ENCODE data around the gene SPINT3. TPM values are rescaled to one million over a fixed set of nuclear protein-coding genes. Genes with fewer than 3 reads are reported as not detected.
A peak's percentile ranks its signal among the peaks of the same experiment; 100 is the strongest.
"Not testable (repeated sequence)": the region's sequence is repeated elsewhere in the genome, so short reads cannot be mapped to it uniquely, and the experiment has no call there.

The SPINT3 gene
- polyA plus RNA-seq, 4 donors: not detected

DNA sequence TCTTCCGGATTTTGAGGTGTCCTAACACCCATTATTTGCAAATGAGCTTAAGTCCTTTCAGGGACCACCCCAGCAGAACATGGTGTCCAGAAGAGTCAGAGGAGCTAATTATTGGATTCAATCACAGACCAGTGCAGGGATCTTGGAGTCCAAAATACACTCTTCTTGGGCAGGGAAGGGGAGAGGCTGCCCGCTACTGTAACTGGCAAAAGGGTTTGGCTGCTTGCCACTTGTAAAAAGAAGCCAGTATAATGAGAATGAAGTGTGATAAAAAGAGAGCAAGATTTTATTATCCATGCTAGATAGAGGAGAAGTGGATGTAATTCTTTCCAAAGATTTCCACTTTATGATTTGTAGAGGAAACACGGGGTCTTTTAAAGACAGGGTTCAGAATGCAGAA is 19.3 kb downstream of the SPINT3 start:
- DNase-seq (peak in 1 of 2 donors; percentile 40), FAIRE-seq (no peak)
- H3K27ac ChIP-seq (ENCODE audit: low read depth in 1 of 3, low read length in 2 of 3): no peak overlapping the region
- peaks cover 0 to 8% (median 0%) of the 10 kb centered on the region in 3 donors for H3K27me3 ChIP-seq (ENCODE audit: control insufficient read depth in 3 of 3, insufficient read depth in 3 of 3, low read length in 3 of 3)
- no peaks in the 10 kb centered on the region for H3K9me3 ChIP-seq (ENCODE audit: control insufficient read depth in 2 of 2, insufficient read depth in 1 of 2, low read depth in 1 of 2, low read length in 1 of 2)
- peaks cover 0 to 3% (median 0%) of the 10 kb centered on the region in 3 donors for H3K4me1 ChIP-seq (ENCODE audit: control insufficient read depth in 3 of 3, insufficient read depth in 2 of 3, low read depth in 1 of 3, low read length in 2 of 3)
- H3K36me3 ChIP-seq (ENCODE audit: control insufficient read depth in 3 of 3, insufficient read depth in 2 of 3, low read depth in 1 of 3, low read length in 3 of 3): no peaks in the 10 kb centered on the region
- 23 to 61% (median 37%) methylated on average over 3 of the region's 3 CpGs for WGBS, 3 donors
- H3K4me3 ChIP-seq (ENCODE audit: low read depth in 1 of 3, low read length in 3 of 3): no peak overlapping the region

DNA sequence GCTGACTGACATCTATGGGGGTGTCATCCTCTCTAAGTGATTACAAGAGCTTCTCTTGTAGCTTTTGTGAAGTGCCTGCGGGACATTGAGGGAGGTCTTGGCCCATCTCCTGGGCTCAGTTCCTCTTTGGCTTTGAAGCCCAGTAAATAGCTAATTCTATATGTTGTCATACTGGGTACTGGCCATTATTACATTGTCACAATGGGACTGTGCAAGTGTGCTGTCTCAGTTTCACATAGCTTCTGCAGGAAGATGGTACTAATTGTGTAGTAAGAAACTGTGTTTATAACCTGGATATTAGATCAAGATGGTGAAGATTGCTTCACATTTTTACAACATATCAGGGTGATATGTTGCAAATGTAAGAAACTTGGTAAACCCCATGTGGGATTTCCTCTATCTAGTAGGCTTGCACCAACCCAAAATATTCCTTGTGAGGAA is 19.9 kb downstream of the SPINT3 start:
- Histone ChIP-seq H3K4me1 (ENCODE audit: control insufficient read depth in 3 of 3, insufficient read depth in 2 of 3, low read depth in 1 of 3, low read length in 2 of 3) (peaks cover 0 to 3% (median 0%) of the 10 kb centered on the region in 3 donors), H3K27me3 (ENCODE audit: control insufficient read depth in 3 of 3, insufficient read depth in 3 of 3, low read length in 3 of 3) (peaks cover 0 to 8% (median 0%) of the 10 kb centered on the region in 3 donors), H3K4me3 (ENCODE audit: low read depth in 1 of 3, low read length in 3 of 3) (no peak overlapping the region), H3K36me3 (ENCODE audit: control insufficient read depth in 3 of 3, insufficient read depth in 2 of 3, low read depth in 1 of 3, low read length in 3 of 3) (no peaks in the 10 kb centered on the region), H3K9me3 (ENCODE audit: control insufficient read depth in 2 of 2, insufficient read depth in 1 of 2, low read depth in 1 of 2, low read length in 1 of 2) (no peaks in the 10 kb centered on the region), H3K27ac (ENCODE audit: low read depth in 1 of 3, low read length in 2 of 3) (no peak overlapping the region)
- FAIRE-seq (no peak), DNase-seq (no peak)
- WGBS, 3 donors: 81 to 94% (median 92%) methylated on average over 1 of the region's 1 CpG

DNA sequence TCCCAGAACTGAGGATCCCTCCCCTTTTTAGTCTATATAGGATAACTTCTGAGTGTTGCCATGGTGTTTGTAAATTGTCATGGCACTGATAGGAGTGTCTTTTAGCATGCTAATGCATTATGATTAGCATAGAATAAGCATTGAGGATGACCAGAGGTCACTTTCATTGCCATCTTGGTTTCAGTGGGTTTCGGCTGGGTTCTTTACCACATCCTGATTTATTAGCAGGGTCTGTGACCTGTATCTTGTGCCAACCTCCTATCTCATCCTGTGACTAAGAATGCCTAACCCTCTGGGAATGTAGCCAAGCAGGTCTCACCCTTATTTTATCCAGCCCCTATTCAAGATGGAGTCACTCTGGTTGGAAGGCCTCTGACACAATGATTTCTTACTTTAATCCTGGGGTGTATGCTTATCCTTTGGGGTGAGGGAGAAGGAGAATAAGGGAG is 26.3 kb downstream of the SPINT3 start:
- peaks cover 0 to 3% (median 2%) of the 10 kb centered on the region in 3 donors for H3K27me3 ChIP-seq (ENCODE audit: control insufficient read depth in 3 of 3, insufficient read depth in 3 of 3, low read length in 3 of 3)
- FAIRE-seq (no peak), DNase-seq (no peak)
- H3K27ac ChIP-seq (ENCODE audit: low read depth in 1 of 3, low read length in 2 of 3): no peak overlapping the region
- no peaks in the 10 kb centered on the region for H3K36me3 ChIP-seq (ENCODE audit: control insufficient read depth in 3 of 3, insufficient read depth in 2 of 3, low read depth in 1 of 3, low read length in 3 of 3)
- H3K9me3 ChIP-seq (ENCODE audit: control insufficient read depth in 2 of 2, insufficient read depth in 1 of 2, low read depth in 1 of 2, low read length in 1 of 2): no peaks in the 10 kb centered on the region
- H3K4me3 ChIP-seq (ENCODE audit: low read depth in 1 of 3, low read length in 3 of 3): no peak overlapping the region
- no peaks in the 10 kb centered on the region for H3K4me1 ChIP-seq (ENCODE audit: control insufficient read depth in 3 of 3, insufficient read depth in 2 of 3, low read depth in 1 of 3, low read length in 2 of 3)
- WGBS, 3 donors: 74 to 88% (median 75%) methylated on average over 1 of the region's 1 CpG

DNA sequence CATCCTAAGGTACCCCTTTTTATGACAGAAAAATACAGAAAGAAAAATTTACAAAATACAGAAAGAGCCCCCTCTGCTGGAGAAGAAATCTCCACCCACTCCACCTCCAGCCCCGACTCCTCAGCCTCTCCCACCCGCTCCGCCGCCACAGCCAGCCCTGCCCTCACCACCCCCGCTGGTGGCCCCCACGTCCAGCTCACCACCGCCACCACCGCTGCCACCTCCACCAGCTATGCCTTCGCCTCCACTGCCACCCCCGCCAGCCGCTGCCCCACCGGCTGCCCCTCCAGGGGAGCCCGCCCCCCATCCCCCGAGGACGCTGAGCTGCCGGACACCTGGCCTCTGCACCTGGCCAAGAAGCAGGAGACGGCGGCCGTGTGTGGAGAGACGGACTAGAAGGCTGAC is 28.2 kb downstream of the SPINT3 start:
- Histone ChIP-seq H3K36me3 (ENCODE audit: control insufficient read depth in 3 of 3, insufficient read depth in 2 of 3, low read depth in 1 of 3, low read length in 3 of 3) (no peaks in the 10 kb centered on the region), H3K27me3 (ENCODE audit: control insufficient read depth in 3 of 3, insufficient read depth in 3 of 3, low read length in 3 of 3) (peaks cover 0 to 3% (median 2%) of the 10 kb centered on the region in 3 donors), H3K9me3 (ENCODE audit: control insufficient read depth in 2 of 2, insufficient read depth in 1 of 2, low read depth in 1 of 2, low read length in 1 of 2) (no peaks in the 10 kb centered on the region), H3K4me1 (ENCODE audit: control insufficient read depth in 3 of 3, insufficient read depth in 2 of 3, low read depth in 1 of 3, low read length in 2 of 3) (no peaks in the 10 kb centered on the region), H3K4me3 (ENCODE audit: low read depth in 1 of 3, low read length in 3 of 3) (no peak overlapping the region), H3K27ac (ENCODE audit: low read depth in 1 of 3, low read length in 2 of 3) (no peak overlapping the region)
- DNase-seq: no peak
- whole genome bisulfite sequencing, 3 donors: 29 to 73% (median 53%) methylated on average over 20 of the region's 20 CpGs
- no peak for FAIRE-seq

DNA sequence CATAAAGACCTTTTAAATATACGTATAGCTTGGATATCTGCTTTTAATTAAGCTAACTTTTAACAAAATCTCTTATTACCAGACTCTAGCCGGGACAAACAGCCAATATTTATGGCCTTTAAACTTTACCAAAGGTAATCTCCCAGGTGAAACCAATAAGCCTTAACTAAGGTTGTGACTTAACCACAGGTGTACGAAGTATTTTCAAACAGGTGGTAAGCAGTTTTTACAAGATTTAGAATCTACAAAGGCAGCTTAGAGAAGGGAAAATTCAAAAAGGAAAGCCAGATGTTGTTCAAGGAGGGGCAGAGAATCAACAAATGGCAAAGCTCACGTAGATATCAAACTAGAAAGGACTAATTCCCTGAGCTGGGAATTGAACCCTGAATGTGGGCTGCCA is 30.0 kb downstream of the SPINT3 start:
- Histone ChIP-seq H3K4me3 (ENCODE audit: low read depth in 1 of 3, low read length in 3 of 3) (no peak overlapping the region), H3K36me3 (ENCODE audit: control insufficient read depth in 3 of 3, insufficient read depth in 2 of 3, low read depth in 1 of 3, low read length in 3 of 3) (no peaks in the 10 kb centered on the region), H3K27me3 (ENCODE audit: control insufficient read depth in 3 of 3, insufficient read depth in 3 of 3, low read length in 3 of 3) (peaks cover 0 to 9% (median 3%) of the 10 kb centered on the region in 3 donors), H3K9me3 (ENCODE audit: control insufficient read depth in 2 of 2, insufficient read depth in 1 of 2, low read depth in 1 of 2, low read length in 1 of 2) (no peaks in the 10 kb centered on the region), H3K27ac (ENCODE audit: low read depth in 1 of 3, low read length in 2 of 3) (no peak overlapping the region), H3K4me1 (ENCODE audit: control insufficient read depth in 3 of 3, insufficient read depth in 2 of 3, low read depth in 1 of 3, low read length in 2 of 3) (no peaks in the 10 kb centered on the region)
- WGBS, 3 donors: 7 to 55% (median 44%) methylated on average over 4 of the region's 4 CpGs
- DNase-seq (peak in 1 of 2 donors; percentile 41), FAIRE-seq (no peak)

GRCh38 chr20:45484676-45485075 is 30.7 kb downstream of the SPINT3 start:
- Histone ChIP-seq H3K27ac (ENCODE audit: low read depth in 1 of 3, low read length in 2 of 3) (no peak overlapping the region), H3K4me3 (ENCODE audit: low read depth in 1 of 3, low read length in 3 of 3) (no peak overlapping the region), H3K36me3 (ENCODE audit: control insufficient read depth in 3 of 3, insufficient read depth in 2 of 3, low read depth in 1 of 3, low read length in 3 of 3) (no peaks in the 10 kb centered on the region), H3K9me3 (ENCODE audit: control insufficient read depth in 2 of 2, insufficient read depth in 1 of 2, low read depth in 1 of 2, low read length in 1 of 2) (no peaks in the 10 kb centered on the region), H3K4me1 (ENCODE audit: control insufficient read depth in 3 of 3, insufficient read depth in 2 of 3, low read depth in 1 of 3, low read length in 2 of 3) (no peaks in the 10 kb centered on the region), H3K27me3 (ENCODE audit: control insufficient read depth in 3 of 3, insufficient read depth in 3 of 3, low read length in 3 of 3) (peaks cover 0 to 9% (median 3%) of the 10 kb centered on the region in 3 donors)
- DNase-seq (no peak), FAIRE-seq (no peak)
- WGBS, 3 donors: 24 to 37% (median 27%) methylated on average over 6 of the region's 6 CpGs

GRCh38 chr20:45479822-45480221 is 35.6 kb downstream of the SPINT3 start:
- H3K4me3 ChIP-seq (ENCODE audit: low read depth in 1 of 3, low read length in 3 of 3): no peak overlapping the region
- FAIRE-seq (no peak), DNase-seq (no peak)
- 21 to 68% (median 39%) methylated on average over 7 of the region's 7 CpGs for WGBS, 3 donors
- H3K9me3 ChIP-seq (ENCODE audit: control insufficient read depth in 2 of 2, insufficient read depth in 1 of 2, low read depth in 1 of 2, low read length in 1 of 2): no peaks in the 10 kb centered on the region
- H3K27ac ChIP-seq (ENCODE audit: low read depth in 1 of 3, low read length in 2 of 3): no peak overlapping the region
- no peaks in the 10 kb centered on the region for H3K4me1 ChIP-seq (ENCODE audit: control insufficient read depth in 3 of 3, insufficient read depth in 2 of 3, low read depth in 1 of 3, low read length in 2 of 3)
- H3K27me3 ChIP-seq (ENCODE audit: control insufficient read depth in 3 of 3, insufficient read depth in 3 of 3, low read length in 3 of 3): peaks cover 0 to 9% (median 0%) of the 10 kb centered on the region in 3 donors
- no peaks in the 10 kb centered on the region for H3K36me3 ChIP-seq (ENCODE audit: control insufficient read depth in 3 of 3, insufficient read depth in 2 of 3, low read depth in 1 of 3, low read length in 3 of 3)

- WGBS, 3 donors: 76 to 79% (median 76%) methylated on average over 7 of the region's 7 CpGs
Measured at GRCh38 chr20:45477530-45478148, 37.8 kb downstream of the SPINT3 start.

GRCh38 chr20:45472286-45472685 is 43.1 kb downstream of the SPINT3 start:
- 57 to 83% (median 66%) methylated on average over 3 of the region's 3 CpGs for WGBS, 3 donors
- H3K9me3 ChIP-seq (ENCODE audit: control insufficient read depth in 2 of 2, insufficient read depth in 1 of 2, low read depth in 1 of 2, low read length in 1 of 2); H3K4me1 ChIP-seq (ENCODE audit: control insufficient read depth in 3 of 3, insufficient read depth in 2 of 3, low read depth in 1 of 3, low read length in 2 of 3); FAIRE-seq; H3K36me3 ChIP-seq (ENCODE audit: control insufficient read depth in 3 of 3, insufficient read depth in 2 of 3, low read depth in 1 of 3, low read length in 3 of 3); H3K27ac ChIP-seq (ENCODE audit: low read depth in 1 of 3, low read length in 2 of 3); H3K4me3 ChIP-seq (ENCODE audit: low read depth in 1 of 3, low read length in 3 of 3); DNase-seq: not testable (repeated sequence)
- H3K27me3 ChIP-seq (ENCODE audit: control insufficient read depth in 3 of 3, insufficient read depth in 3 of 3, low read length in 3 of 3): peaks cover 0 to 35% (median 12%) of the 10 kb centered on the region in 3 donors

More at GRCh38 chr20:45477530-45478148, 37.8 kb downstream of the SPINT3 start:
- not testable (repeated sequence) for FAIRE-seq; H3K4me1 ChIP-seq (ENCODE audit: control insufficient read depth in 3 of 3, insufficient read depth in 2 of 3, low read depth in 1 of 3, low read length in 2 of 3); H3K27ac ChIP-seq (ENCODE audit: low read depth in 1 of 3, low read length in 2 of 3); DNase-seq; H3K9me3 ChIP-seq (ENCODE audit: control insufficient read depth in 2 of 2, insufficient read depth in 1 of 2, low read depth in 1 of 2, low read length in 1 of 2); H3K4me3 ChIP-seq (ENCODE audit: low read depth in 1 of 3, low read length in 3 of 3); H3K27me3 ChIP-seq (ENCODE audit: control insufficient read depth in 3 of 3, insufficient read depth in 3 of 3, low read length in 3 of 3); H3K36me3 ChIP-seq (ENCODE audit: control insufficient read depth in 3 of 3, insufficient read depth in 2 of 3, low read depth in 1 of 3, low read length in 3 of 3)
